K562 (cell line): ENCODE measurements around the gene ZDHHC11. TPM values are rescaled to one million over a fixed set of nuclear protein-coding genes. Genes with fewer than 3 reads are reported as not detected.

ENCODE experiments used
- CHD7 ChIP-seq: fragments of 200-600 bp; sonication (generic); IDR thresholded peaks from one replicate; pipeline ENCODE4 v1.6.1; 2012; ENCODE audit warnings: mild to moderate bottlenecking, low read depth, low read length, inconsistent platforms
- FOXJ3 ChIP-seq: sonication (generic); formaldehyde crosslinking; IDR thresholded peaks from 2 replicates; pipeline ENCODE4 v1.4.0; 2020; ENCODE audit warnings: mild to moderate bottlenecking, missing genetic modification reagents
- MTA2 ChIP-seq: fragments of 450-650 bp; IDR thresholded peaks from 2 replicates; pipeline ENCODE4 v1.6.1; 2016; ENCODE audit warnings: low read depth
- NCOA2 ChIP-seq, 2 experiments: fragments of 450-650 bp; IDR thresholded peaks; 2 replicates each; pipeline ENCODE4 v1.6.1; 2018; ENCODE audit warnings: mild to moderate bottlenecking in 2 of 2, moderate library complexity in 1 of 2; ENCODE audit not compliant: partially characterized antibody in 2 of 2
- NRF1 ChIP-seq, 2 experiments: fragments of 450-650 bp; IDR thresholded peaks in 1 of 2; conservative IDR thresholded peaks in 1 of 2; 2 replicates each; pipeline ENCODE4 v1.6.1; 2014; ENCODE audit warnings: mild to moderate bottlenecking in 2 of 2
- POLR2AphosphoS5 ChIP-seq: IDR thresholded peaks from 2 replicates; pipeline ENCODE4 v1.6.1; 2011; ENCODE audit warnings: mild to moderate bottlenecking, low read depth, low read length, moderate library complexity; ENCODE audit not compliant: control insufficient read depth, insufficient read depth
- ZBTB26 ChIP-seq: fragments of 450-650 bp; formaldehyde crosslinking; IDR thresholded peaks from 2 replicates; pipeline ENCODE4 v1.4.0; 2022; ENCODE audit warnings: missing genetic modification characterization
- ZNF639 ChIP-seq, 2 experiments: fragments of 200-800 bp in 1 of 2; sonication (Bioruptor generic) in 1 of 2; sonication (generic) in 1 of 2; formaldehyde crosslinking in 1 of 2; IDR thresholded peaks in 1 of 2; conservative IDR thresholded peaks in 1 of 2; 2 replicates each; pipeline versions ENCODE4 v1.5.0 to v1.6.1; 2016 to 2020; ENCODE audit warnings: missing compliant biosample characterization in 1 of 2, missing genetic modification characterization in 1 of 2, missing genetic modification reagents in 1 of 2
- polyA plus RNA-seq, 8 experiments: library from polyadenylated mRNA; depleted of rRNA in 4 of 8; stranded (reverse) in 5 of 8; unstranded in 3 of 8; fragments of >200 nt; fragmentation: Nextera tagmentation in 2 of 8; fragmentation: Illumina TruSeq in 1 of 8; extraction: Ambion mirVana in 2 of 8; extraction: Trizol in 1 of 8; gene quantifications; 2 replicates each; pipeline versions ENCODE4 v1.2.1 to v1.2.3, GENCODE V29; 2011 to 2014; ENCODE audit warnings: inconsistent platforms in 1 of 8, missing spikeins in 1 of 8
- total RNA-seq, 7 experiments: library from RNA; depleted of rRNA in 6 of 7; stranded (reverse); fragments of >200 nt in 6 of 7; fragmentation: Illumina TruSeq in 2 of 7; extraction: Trizol in 2 of 7; gene quantifications; 2 replicates each; pipeline versions ENCODE4 v1.2.1 to v1.2.3, GENCODE V29; 2011 to 2021; ENCODE audit warnings: low replicate concordance in 1 of 7

ZDHHC11 gene
- total and polyA plus RNA-seq, 9 of the 15 experiments (the other 6 are each of a cell fraction or from before 2014, with no cell fraction given), result 0.07 to 2.3 (median 0.52) TPM

- TF ChIP-seq CHD7 (no peak), ZNF639 (CRISPR knock-in tag; conservative IDR thresholded peaks at IDR 0.05 in 1 of 2, IDR thresholded peaks at IDR 0.05 in 1 of 2) (no peak), ZBTB26 (CRISPR knock-in tag) (no peak), MTA2 (no peak), NCOA2 (IDR thresholded peaks at IDR 0.05; ENCODE audit: partially characterized antibody in 2 of 2) (no peak), NRF1 (conservative IDR thresholded peaks at IDR 0.05 in 1 of 2, IDR thresholded peaks at IDR 0.05 in 1 of 2) (no peak), FOXJ3 (CRISPR knock-in tag) (no peak), POLR2AphosphoS5 (no peak)
Measured at GRCh38 chr5:751496-751895, 99.3 kb downstream of the ZDHHC11 start (continued).
